Loucy (cell line): ENCODE data around the gene MYH16.

Experiments
- H2AFZ ChIP-seq: fragments of 200-600 bp; sonication (generic); 2 replicates; pipeline ENCODE4 v1.6.0; 2016; ENCODE audit warnings: antibody characterized with exemption, mild to moderate bottlenecking, low read length, moderate library complexity
- H3F3A ChIP-seq: fragments of 200-600 bp; 2 replicates; pipeline ENCODE4 v1.6.0; 2016; ENCODE audit warnings: antibody characterized with exemption, low read depth, mild to moderate bottlenecking
- H3K27me3 ChIP-seq: fragments of 200-600 bp; sonication (generic); 2 replicates; pipeline ENCODE4 v1.6.1; 2014; ENCODE audit warnings: low read length, mild to moderate bottlenecking; ENCODE audit not compliant: insufficient read depth, poor library complexity, severe bottlenecking
- H3K36me3 ChIP-seq: fragments of 200-600 bp; sonication (generic); 2 replicates; pipeline ENCODE4 v1.6.1; 2016; ENCODE audit warnings: low read length; ENCODE audit not compliant: insufficient read depth
- H3K4me1 ChIP-seq: fragments of 200-600 bp; sonication (generic); 2 replicates; pipeline ENCODE4 v1.5.1; 2014; ENCODE audit warnings: low read length, mild to moderate bottlenecking; ENCODE audit not compliant: insufficient read depth, poor library complexity, severe bottlenecking
- H3K4me2 ChIP-seq: fragments of 200-600 bp; sonication (generic); 2 replicates; pipeline ENCODE4 v1.6.0; 2014; ENCODE audit warnings: antibody characterized with exemption, low read length, low read depth, mild to moderate bottlenecking; ENCODE audit not compliant: poor library complexity, severe bottlenecking
- H3K4me3 ChIP-seq: fragments of 200-600 bp; sonication (generic); 2 replicates; pipeline ENCODE4 v1.5.1; 2014; ENCODE audit warnings: low read length, mild to moderate bottlenecking, mixed read lengths; ENCODE audit not compliant: poor library complexity, severe bottlenecking
- H3K79me2 ChIP-seq: fragments of 200-600 bp; sonication (generic); 2 replicates; pipeline ENCODE4 v1.6.1; 2014; ENCODE audit warnings: low read length; ENCODE audit not compliant: insufficient read depth
- H3K9ac ChIP-seq: fragments of 200-600 bp; sonication (generic); 2 replicates; pipeline ENCODE4 v1.6.0; 2014; ENCODE audit warnings: mild to moderate bottlenecking, low read depth, low read length, moderate library complexity; ENCODE audit not compliant: poor library complexity, severe bottlenecking
- H3K9me2 ChIP-seq: fragments of 200-600 bp; sonication (generic); replicated peaks from 2 replicates; pipeline ENCODE4 v1.6.1; 2016; ENCODE audit warnings: low read depth, low read length, mixed read lengths
- H3K9me3 ChIP-seq: fragments of 200-600 bp; sonication (generic); 2 replicates; pipeline ENCODE4 v1.6.1; 2014; ENCODE audit warnings: mild to moderate bottlenecking, antibody characterized with exemption, low read length, low read depth; ENCODE audit not compliant: insufficient read depth
- H4K20me1 ChIP-seq: fragments of 200-600 bp; sonication (generic); 2 replicates; pipeline ENCODE4 v1.6.0; 2014; ENCODE audit warnings: antibody characterized with exemption, low read length, mild to moderate bottlenecking; ENCODE audit not compliant: insufficient read depth, poor library complexity, severe bottlenecking
- EZH2phosphoT487 ChIP-seq: fragments of 200-600 bp; IDR thresholded peaks from 2 replicates; pipeline ENCODE4 v1.6.1; 2018; ENCODE audit warnings: antibody characterized with exemption, mild to moderate bottlenecking, moderate library complexity, borderline replicate concordance
- TF ChIP-seq, protein P1 (sequence below): fragments of 200-600 bp; sonication (generic); conservative IDR thresholded peaks from 2 replicates; pipeline ENCODE4 v1.5.1; 2014; ENCODE audit warnings: mild to moderate bottlenecking, antibody characterized with exemption, low read length

Gene MYH16

GRCh38 chr7:99312316-99313203, 39.9 kb downstream of the MYH16 start:
- no peaks in the 10 kb centered on the region for H3K4me1 ChIP-seq
- H3K4me2 ChIP-seq = peak overlapping the region; percentile 2
- no peaks in the 10 kb centered on the region for H3F3A ChIP-seq
- H3K79me2 ChIP-seq = no peaks in the 10 kb centered on the region
- no peaks in the 10 kb centered on the region for H3K27me3 ChIP-seq
- H3K36me3 ChIP-seq = no peaks in the 10 kb centered on the region
- H4K20me1 ChIP-seq = no peaks in the 10 kb centered on the region
- TF ChIP-seq, protein P1, sequence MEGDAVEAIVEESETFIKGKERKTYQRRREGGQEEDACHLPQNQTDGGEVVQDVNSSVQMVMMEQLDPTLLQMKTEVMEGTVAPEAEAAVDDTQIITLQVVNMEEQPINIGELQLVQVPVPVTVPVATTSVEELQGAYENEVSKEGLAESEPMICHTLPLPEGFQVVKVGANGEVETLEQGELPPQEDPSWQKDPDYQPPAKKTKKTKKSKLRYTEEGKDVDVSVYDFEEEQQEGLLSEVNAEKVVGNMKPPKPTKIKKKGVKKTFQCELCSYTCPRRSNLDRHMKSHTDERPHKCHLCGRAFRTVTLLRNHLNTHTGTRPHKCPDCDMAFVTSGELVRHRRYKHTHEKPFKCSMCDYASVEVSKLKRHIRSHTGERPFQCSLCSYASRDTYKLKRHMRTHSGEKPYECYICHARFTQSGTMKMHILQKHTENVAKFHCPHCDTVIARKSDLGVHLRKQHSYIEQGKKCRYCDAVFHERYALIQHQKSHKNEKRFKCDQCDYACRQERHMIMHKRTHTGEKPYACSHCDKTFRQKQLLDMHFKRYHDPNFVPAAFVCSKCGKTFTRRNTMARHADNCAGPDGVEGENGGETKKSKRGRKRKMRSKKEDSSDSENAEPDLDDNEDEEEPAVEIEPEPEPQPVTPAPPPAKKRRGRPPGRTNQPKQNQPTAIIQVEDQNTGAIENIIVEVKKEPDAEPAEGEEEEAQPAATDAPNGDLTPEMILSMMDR = peak; percentile 95
- no peak for TF ChIP-seq EZH2phosphoT487
- H3K9me3 ChIP-seq = no peaks in the 10 kb centered on the region
- no peak overlapping the region for H3K9ac ChIP-seq
- no peak overlapping the region for H3K4me3 ChIP-seq
- H2AFZ ChIP-seq = peak overlapping the region; percentile 58; the same call in 1 of the 2 replicates
- no peaks in the 10 kb centered on the region for H3K9me2 ChIP-seq

DNA sequence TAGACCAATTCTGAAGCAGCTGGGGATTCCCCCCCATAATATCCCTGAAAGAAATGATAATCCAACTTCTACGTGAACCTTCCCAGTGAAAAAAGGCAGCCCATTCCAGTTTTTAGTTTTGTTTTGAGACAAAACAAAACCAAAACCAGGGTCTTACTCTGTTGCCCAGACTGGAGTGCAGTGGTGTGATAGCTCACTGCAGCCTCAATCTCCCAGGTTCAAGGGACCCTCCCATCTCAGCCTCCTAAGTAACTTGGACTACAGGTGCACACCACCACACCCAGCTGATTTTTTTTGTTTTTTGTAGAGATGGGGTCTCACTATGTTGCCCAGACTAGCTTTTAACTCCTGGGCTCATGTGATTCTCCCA, 40.5 kb downstream of the MYH16 start:
- TF ChIP-seq, protein P1 = peak; percentile 12; the same call in 1 of the 2 replicates
- TF ChIP-seq EZH2phosphoT487 = no peak
- Histone ChIP-seq H3K9ac (no peak overlapping the region), H3K36me3 (no peaks in the 10 kb centered on the region), H2AFZ (no peak overlapping the region), H3K9me2 (no peaks in the 10 kb centered on the region), H3K4me1 (no peaks in the 10 kb centered on the region), H3K9me3 (no peaks in the 10 kb centered on the region), H3K79me2 (no peaks in the 10 kb centered on the region), H3K4me3 (no peak overlapping the region), H3K4me2 (peak overlapping the region; percentile 2), H3K27me3 (no peaks in the 10 kb centered on the region), H4K20me1 (no peaks in the 10 kb centered on the region), H3F3A (no peaks in the 10 kb centered on the region)

GRCh38 chr7:99314504-99314903, 41.9 kb downstream of the MYH16 start:
- Histone ChIP-seq H4K20me1 (no peaks in the 10 kb centered on the region), H3K36me3 (no peaks in the 10 kb centered on the region), H3K79me2 (no peaks in the 10 kb centered on the region), H3K4me3 (no peak overlapping the region), H3K9ac (no peak overlapping the region), H3K27me3 (no peaks in the 10 kb centered on the region), H3F3A (no peaks in the 10 kb centered on the region), H3K4me1 (no peaks in the 10 kb centered on the region), H2AFZ (no peak overlapping the region), H3K9me3 (no peaks in the 10 kb centered on the region), H3K9me2 (no peaks in the 10 kb centered on the region), H3K4me2 (no peak overlapping the region)
- TF ChIP-seq EZH2phosphoT487 = no peak
- TF ChIP-seq, protein P1 = no peak
